WERI-Rb-1 (cell line): ENCODE results near the gene PBXIP1.

Source experiments
- DNase-seq: peaks from one replicate; pipeline ENCODE4 v3.0.0-alpha.2; 2020
- H3K27ac ChIP-seq: fragments of 250-450 bp; sonication (Bioruptor Pico); 2 replicates; pipeline ENCODE4 v1.5.1; 2020; ENCODE audit warnings: mild to moderate bottlenecking, moderate library complexity
- H3K27me3 ChIP-seq: fragments of 250-450 bp; sonication (Bioruptor Pico); 2 replicates; pipeline ENCODE4 v1.5.1; 2021; ENCODE audit warnings: mild to moderate bottlenecking, low read depth, moderate library complexity; ENCODE audit not compliant: insufficient read depth, severe bottlenecking
- H3K36me3 ChIP-seq: fragments of 250-450 bp; sonication (Bioruptor Pico); 2 replicates; pipeline ENCODE4 v1.5.1; 2020; ENCODE audit warnings: mild to moderate bottlenecking, moderate library complexity
- H3K4me3 ChIP-seq: 2 replicates; pipeline ENCODE4 v1.5.1; 2011; ENCODE audit warnings: low read depth, mild to moderate bottlenecking, control low read depth, low read length
- H3K9me3 ChIP-seq: fragments of 250-450 bp; sonication (Bioruptor Pico); 2 replicates; pipeline ENCODE4 v1.5.1; 2021; ENCODE audit warnings: mild to moderate bottlenecking, moderate library complexity; ENCODE audit not compliant: severe bottlenecking
- CTCF ChIP-seq: IDR thresholded peaks from 2 replicates; pipeline ENCODE4 v1.5.1; 2011; ENCODE audit warnings: low read depth, mild to moderate bottlenecking, control low read depth, inconsistent platforms, low read length

Gene PBXIP1

GRCh38 chr1:154966111-154966510, 10.2 kb upstream of the PBXIP1 start:
- H3K36me3 ChIP-seq = peaks cover 61% of the 10 kb centered on the region
- no peak for DNase-seq
- no peak for TF ChIP-seq CTCF

GRCh38 chr1:154964359-154964758, 8.5 kb upstream of the PBXIP1 start:
- Histone ChIP-seq H3K9me3 (no peaks in the 10 kb centered on the region), H3K27ac (no peak overlapping the region), H3K36me3 (peaks cover 70% of the 10 kb centered on the region), H3K27me3 (no peaks in the 10 kb centered on the region), H3K4me3 (no peak overlapping the region)
- DNase-seq = no peak
- TF ChIP-seq CTCF = no peak

More at GRCh38 chr1:154966111-154966510, 10.2 kb upstream of the PBXIP1 start:
- H3K27ac ChIP-seq = no peak overlapping the region
- no peak overlapping the region for H3K4me3 ChIP-seq
- no peaks in the 10 kb centered on the region for H3K9me3 ChIP-seq
- H3K27me3 ChIP-seq = no peaks in the 10 kb centered on the region

DNA sequence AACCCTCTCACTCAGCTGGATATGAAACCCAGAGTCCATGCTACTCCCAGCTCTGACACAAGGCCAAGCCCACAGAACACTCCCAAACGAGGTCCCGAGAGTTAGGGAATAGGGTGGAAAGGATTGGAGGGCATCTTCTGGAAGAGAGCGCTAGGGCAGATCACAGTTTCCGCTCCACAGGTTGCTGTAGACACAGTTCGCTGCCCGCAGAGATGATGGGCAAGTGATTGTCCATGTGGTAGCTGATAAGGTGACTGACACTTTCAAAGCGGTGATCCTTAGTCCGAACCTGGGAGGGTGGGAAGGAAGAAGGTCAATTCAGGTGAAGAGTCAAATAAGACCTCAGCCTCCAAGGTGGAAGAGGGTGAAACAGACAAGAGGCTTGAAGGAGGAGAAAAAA, 7.7 kb upstream of the PBXIP1 start:
- DNase-seq = no peak
- H3K27me3 ChIP-seq = no peaks in the 10 kb centered on the region
- peaks cover 77% of the 10 kb centered on the region for H3K36me3 ChIP-seq
- no peak for TF ChIP-seq CTCF
- H3K9me3 ChIP-seq = no peaks in the 10 kb centered on the region
- no peak overlapping the region for H3K27ac ChIP-seq
- H3K4me3 ChIP-seq = no peak overlapping the region

- H3K27me3 ChIP-seq = no peaks in the 10 kb centered on the region
- TF ChIP-seq CTCF = no peak
- peak overlapping the region; percentile 64 for H3K4me3 ChIP-seq
- H3K27ac ChIP-seq = peak overlapping the region; percentile 99
- no peaks in the 10 kb centered on the region for H3K9me3 ChIP-seq
- H3K36me3 ChIP-seq = peaks cover 79% of the 10 kb centered on the region
- DNase-seq = no peak
Observed at GRCh38 chr1:154962795-154963330, 7.0 kb upstream of the PBXIP1 start.

DNA sequence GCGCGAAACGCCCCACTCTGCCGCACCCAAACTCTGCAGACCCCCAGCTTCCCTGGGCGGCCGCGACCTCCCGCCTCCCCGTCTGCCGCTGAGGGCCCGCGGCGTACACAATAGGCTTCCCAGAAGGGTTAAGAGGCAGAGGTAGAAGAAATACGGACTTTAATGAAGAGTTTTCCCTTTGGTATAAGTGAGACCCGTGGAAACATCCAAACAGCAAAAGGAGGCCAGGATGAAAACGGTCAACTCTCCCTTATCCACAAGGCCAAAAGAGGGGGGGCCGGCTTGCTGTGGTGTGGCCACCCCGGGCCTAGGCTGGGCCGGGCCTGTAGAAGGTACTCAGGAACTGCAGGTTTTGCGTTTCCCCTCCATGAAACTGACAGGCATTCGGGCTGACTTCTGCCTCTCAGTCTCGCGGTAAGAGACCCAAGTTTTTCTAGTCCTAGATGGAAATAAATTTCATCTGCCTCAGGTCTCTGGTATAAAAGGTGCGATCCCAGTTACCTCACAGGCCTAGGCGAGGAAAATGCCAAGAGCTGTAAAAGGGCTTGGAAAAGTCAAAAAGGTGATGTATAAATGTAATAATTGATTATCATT, 6.4 kb upstream of the PBXIP1 start:
- Histone ChIP-seq H3K27ac (peak overlapping the region; percentile 99), H3K4me3 (peak overlapping the region; percentile 64), H3K36me3 (peaks cover 76% of the 10 kb centered on the region), H3K27me3 (no peaks in the 10 kb centered on the region), H3K9me3 (no peaks in the 10 kb centered on the region)
- peak; percentile 70 for DNase-seq
- TF ChIP-seq CTCF = no peak
